Muscle of arm (tissue), 12 donors: Measurements from ENCODE around the gene IPO13. TPM values are rescaled to one million over a fixed set of nuclear protein-coding genes. Genes with fewer than 3 reads are reported as not detected.

Experiments used
- DNase-seq: peaks from one replicate; pipeline ENCODE4 v3.0.0-alpha.2; 2013
- polyA plus RNA-seq, 12 donors: library from polyadenylated mRNA; unstranded; fragments of 120-200 nt; gene quantifications; one replicate each; pipeline ENCODE4 v1.2.1, GENCODE V29; 2013; ENCODE audit not compliant: insufficient read length in 12 of 12

IPO13 gene
- polyA plus RNA-seq, 12 donors, result 18.8 to 54.5 (median 25.7) TPM; not detected in 1

GRCh38 chr1:44010935-44011471 is 64.3 kb downstream of the IPO13 start:
- DNase-seq, result no peak

- no peak for DNase-seq
Measured at GRCh38 chr1:44012404-44012803, 65.7 kb downstream of the IPO13 start.

DNA sequence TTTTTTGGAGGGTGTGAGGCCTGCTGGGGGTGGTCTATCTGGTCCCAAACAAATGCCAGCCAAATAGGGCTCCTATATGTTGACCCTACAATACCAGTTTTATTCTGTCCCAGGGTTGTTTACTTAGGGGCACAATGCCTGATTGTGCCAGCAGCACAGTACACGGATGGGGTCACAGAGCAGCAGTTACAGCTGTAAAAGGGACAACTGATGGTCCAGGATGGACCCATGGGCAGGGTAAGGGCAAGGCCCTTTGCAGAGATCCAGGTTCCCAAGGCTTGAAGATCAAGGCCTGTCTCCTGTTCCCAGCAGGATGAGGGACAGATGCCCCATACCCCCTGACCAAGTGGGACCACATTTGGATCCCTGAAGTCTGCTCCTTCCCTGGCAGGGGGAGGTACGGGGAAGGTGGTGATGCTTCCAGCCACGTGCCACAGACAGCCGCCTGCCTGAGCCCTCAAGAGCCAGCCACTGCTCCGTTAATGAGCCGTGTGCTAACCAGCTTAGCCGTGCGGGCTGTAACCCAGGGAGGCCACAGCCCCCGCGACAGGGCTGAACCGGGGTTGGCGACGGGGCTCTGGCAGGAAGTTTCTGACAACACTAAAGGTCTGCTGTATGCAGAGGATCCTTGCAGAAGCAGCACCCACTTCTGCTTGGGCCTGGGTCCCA is 66.3 kb downstream of the IPO13 start:
- no peak for DNase-seq

GRCh38 chr1:44013949-44014348 is 67.2 kb downstream of the IPO13 start:
- no peak for DNase-seq

- DNase-seq, result no peak
Measured at GRCh38 chr1:44014365-44015104, 67.8 kb downstream of the IPO13 start.

- no peak for DNase-seq
Measured at GRCh38 chr1:44015206-44015605, 68.5 kb downstream of the IPO13 start.

DNA sequence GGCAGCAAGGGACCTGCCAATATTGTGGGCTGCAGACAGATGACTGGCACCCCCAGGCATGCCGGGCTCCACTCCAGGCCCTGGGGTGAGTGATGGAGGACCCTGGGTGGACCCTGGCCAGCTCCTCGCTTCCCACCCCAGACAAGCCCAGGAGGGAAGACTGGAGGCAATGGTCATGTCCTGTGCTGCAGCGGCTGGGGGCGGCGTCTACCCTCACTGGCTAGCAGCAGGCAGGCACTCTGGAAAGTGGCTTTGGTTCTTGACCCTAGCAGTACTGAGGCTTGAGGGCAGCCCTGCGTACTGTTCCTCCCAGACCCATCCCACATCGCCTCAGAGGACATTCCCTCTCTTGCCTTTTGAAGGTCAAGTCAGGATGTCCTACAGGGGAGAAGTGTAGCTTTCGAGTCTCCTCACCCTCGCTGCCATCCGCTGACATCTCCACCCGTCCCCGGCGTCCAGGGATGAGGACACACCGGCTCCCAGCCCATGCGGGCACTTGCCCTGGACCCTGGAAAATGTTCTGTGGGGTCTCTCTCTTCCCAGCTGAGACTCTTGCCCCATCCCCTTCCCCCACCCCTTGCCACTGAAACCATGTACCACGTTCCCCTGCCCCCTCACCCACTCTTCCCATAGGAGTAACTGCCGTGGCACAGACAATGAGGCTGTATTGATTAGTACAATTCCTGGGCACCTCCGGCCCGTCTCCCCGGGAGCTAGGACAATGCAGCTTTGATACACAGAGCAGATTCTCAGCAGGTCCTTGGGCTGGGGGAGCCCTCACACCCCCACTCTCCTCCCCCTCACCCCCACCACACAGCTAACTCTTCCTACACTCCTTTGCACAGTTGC is 69.5 kb downstream of the IPO13 start:
- DNase-seq, result no peak

GRCh38 chr1:44016890-44017400 is 70.2 kb downstream of the IPO13 start:
- no peak for DNase-seq

Other genes starting within 250 kb of the IPO13 start
- 10 to 100 TPM in 11 of 12 donors, not detected in 1; 27.0 to 49.2 (median 34.1) TPM for gene ST3GAL3, start 239.4 kb upstream of the IPO13 start, polyA plus RNA-seq
- gene ARTN, start 13.1 kb upstream of the IPO13 start, polyA plus RNA-seq, result 1 to 10 TPM in 5 of 12 donors, under 1 TPM in 5, not detected in 2; 0.54 to 5.7 (median 1.2) TPM
- 10 to 100 TPM in 11 of 12 donors, not detected in 1; 13.4 to 27.2 (median 17.5) TPM for gene DPH2, start 23.1 kb downstream of the IPO13 start, polyA plus RNA-seq
- gene ATP6V0B, start 28.0 kb downstream of the IPO13 start, polyA plus RNA-seq, result 100 to 1,000 TPM in 1 of 12 donors, 10 to 100 TPM in 10, not detected in 1; 33.9 to 111 (median 42.6) TPM
- 10 to 100 TPM in 11 of 12 donors, not detected in 1; 33.0 to 60.0 (median 39.6) TPM for gene B4GALT2, start 32.3 kb downstream of the IPO13 start, polyA plus RNA-seq
- gene CCDC24, start 44.6 kb downstream of the IPO13 start, polyA plus RNA-seq, result 1 to 10 TPM in 5 of 12 donors, under 1 TPM in 5, not detected in 2; 0.67 to 4.2 (median 1.0) TPM
- 10 to 100 TPM in 1 of 12 donors, 1 to 10 TPM in 10, not detected in 1; 2.5 to 11.3 (median 3.5) TPM for gene SLC6A9, start 84.5 kb downstream of the IPO13 start, polyA plus RNA-seq
- under 1 TPM in 9 of 12 donors, not detected in 3; 0.05 to 0.43 (median 0.17) TPM for gene KLF17, start 171.9 kb downstream of the IPO13 start, polyA plus RNA-seq
- gene KLF18, start 194.7 kb downstream of the IPO13 start, polyA plus RNA-seq, result not detected